Measurements from ENCODE around the gene ARID3B.

GRCh38 chr15:74505837-74506514 lies 35.0 kb upstream of the ARID3B start:
- TF ChIP-seq POLR2A (IDR thresholded peaks at IDR 0.05) = no peak
- TF ChIP-seq CTCF (IDR thresholded peaks at IDR 0.05) = no peak

Measured in suprapubic skin (tissue), 3 donors.